ENCODE results near the gene OR5H15.

DNA sequence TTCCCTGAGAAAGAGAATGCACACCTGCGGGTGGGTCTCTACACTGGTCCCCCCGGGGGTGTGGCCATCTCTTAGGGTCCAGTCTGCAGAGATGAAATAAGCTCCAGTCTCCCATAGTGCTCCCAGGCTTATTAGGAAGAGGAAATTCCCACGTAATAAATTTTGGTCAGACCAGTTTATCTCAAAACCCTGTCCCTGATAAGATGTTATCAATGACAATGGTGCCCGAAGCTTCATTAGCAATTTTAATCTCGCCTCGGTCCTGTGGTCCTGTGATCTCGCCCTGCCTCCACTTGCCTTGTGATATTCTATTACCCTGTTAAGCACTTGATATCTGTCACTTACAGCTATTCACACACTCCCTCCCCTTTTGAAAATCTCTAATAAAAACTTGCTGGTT, 46.8 kb downstream of the OR5H15 start:
- TF ChIP-seq, protein P1, sequence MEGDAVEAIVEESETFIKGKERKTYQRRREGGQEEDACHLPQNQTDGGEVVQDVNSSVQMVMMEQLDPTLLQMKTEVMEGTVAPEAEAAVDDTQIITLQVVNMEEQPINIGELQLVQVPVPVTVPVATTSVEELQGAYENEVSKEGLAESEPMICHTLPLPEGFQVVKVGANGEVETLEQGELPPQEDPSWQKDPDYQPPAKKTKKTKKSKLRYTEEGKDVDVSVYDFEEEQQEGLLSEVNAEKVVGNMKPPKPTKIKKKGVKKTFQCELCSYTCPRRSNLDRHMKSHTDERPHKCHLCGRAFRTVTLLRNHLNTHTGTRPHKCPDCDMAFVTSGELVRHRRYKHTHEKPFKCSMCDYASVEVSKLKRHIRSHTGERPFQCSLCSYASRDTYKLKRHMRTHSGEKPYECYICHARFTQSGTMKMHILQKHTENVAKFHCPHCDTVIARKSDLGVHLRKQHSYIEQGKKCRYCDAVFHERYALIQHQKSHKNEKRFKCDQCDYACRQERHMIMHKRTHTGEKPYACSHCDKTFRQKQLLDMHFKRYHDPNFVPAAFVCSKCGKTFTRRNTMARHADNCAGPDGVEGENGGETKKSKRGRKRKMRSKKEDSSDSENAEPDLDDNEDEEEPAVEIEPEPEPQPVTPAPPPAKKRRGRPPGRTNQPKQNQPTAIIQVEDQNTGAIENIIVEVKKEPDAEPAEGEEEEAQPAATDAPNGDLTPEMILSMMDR (IDR thresholded peaks at IDR 0.05 in 4 of 5, conservative IDR thresholded peaks at IDR 0.05 in 1 of 5): no peak
- TF ChIP-seq POLR2A (IDR thresholded peaks at IDR 0.05): no peak
